ENCODE data around the gene PPP3CA. TPM values are rescaled to one million over a fixed set of nuclear protein-coding genes. Genes with fewer than 3 reads are reported as not detected.

Gene PPP3CA
- total RNA-seq, 1 experiment from 2014 or later: 33.8 TPM

- CTCF ChIA-PET: no interaction called here
- peaks cover 5% of the 10 kb centered on the region for H3K36me3 Mint-ChIP-seq (ENCODE audit: insufficient read depth, unreplicated experiment)
Measured at GRCh38 chr4:101326576-101326975, 20.8 kb downstream of the PPP3CA start.

GRCh38 chr4:101322743-101323142, 24.6 kb downstream of the PPP3CA start:
- Mint-ChIP-seq H3K9me3 (ENCODE audit: unreplicated experiment) (no peaks in the 10 kb centered on the region), H3K27me3 (ENCODE audit: insufficient read depth, unreplicated experiment) (no peaks in the 10 kb centered on the region), H3K4me1 (ENCODE audit: low read depth, unreplicated experiment) (no peaks in the 10 kb centered on the region), H3K4me3 (ENCODE audit: unreplicated experiment) (no peak overlapping the region), H3K27ac (ENCODE audit: unreplicated experiment) (no peak overlapping the region), H3K36me3 (ENCODE audit: insufficient read depth, unreplicated experiment) (peaks cover 5% of the 10 kb centered on the region)
- TF ChIP-seq CTCF (IDR thresholded peaks at IDR 0.05; ENCODE audit: insufficient read depth in 1 of 2, low read depth in 1 of 2, low read length in 1 of 2, severe bottlenecking in 1 of 2, unreplicated experiment in 1 of 2): no peak
- Histone ChIP-seq H3K9me3 (no peaks in the 10 kb centered on the region), H3K27me3 (replicated peaks; ENCODE audit: control insufficient read depth, insufficient read depth, low read length) (no peaks in the 10 kb centered on the region), H3K4me1 (no peaks in the 10 kb centered on the region), H3K4me3 (ENCODE audit: low read depth, low read length) (no peak overlapping the region), H3K36me3 (ENCODE audit: control insufficient read depth, insufficient read depth, low read length) (no peaks in the 10 kb centered on the region)
- POLR2A ChIA-PET: interaction anchor here (0.6 kb wide), 1 partner anchor 327 kb away, joined by 4 read pairs; no protein-coding TSS in a partner anchor
- intact Hi-C loops (cut with micrococcal nuclease; ENCODE audit: unreplicated experiment): no loop called here
- CTCF ChIA-PET: no interaction called here
- no TSS peak for BruUV-seq (replicated peaks)
- DNase-seq: no peak

More at GRCh38 chr4:101326576-101326975, 20.8 kb downstream of the PPP3CA start:
- POLR2A ChIA-PET: no interaction called here
- Histone ChIP-seq H3K27me3 (replicated peaks; ENCODE audit: control insufficient read depth, insufficient read depth, low read length) (no peaks in the 10 kb centered on the region), H3K9me3 (no peaks in the 10 kb centered on the region), H3K4me1 (no peaks in the 10 kb centered on the region), H3K36me3 (ENCODE audit: control insufficient read depth, insufficient read depth, low read length) (no peaks in the 10 kb centered on the region), H3K4me3 (ENCODE audit: low read depth, low read length) (no peak overlapping the region)
- no peaks in the 10 kb centered on the region for H3K9me3 Mint-ChIP-seq (ENCODE audit: unreplicated experiment)
- no peak overlapping the region for H3K27ac Mint-ChIP-seq (ENCODE audit: unreplicated experiment)
- H3K27me3 Mint-ChIP-seq (ENCODE audit: insufficient read depth, unreplicated experiment): no peaks in the 10 kb centered on the region
- intact Hi-C loops (cut with micrococcal nuclease; ENCODE audit: unreplicated experiment): no loop called here
- no peak for TF ChIP-seq CTCF (IDR thresholded peaks at IDR 0.05; ENCODE audit: insufficient read depth in 1 of 2, low read depth in 1 of 2, low read length in 1 of 2, severe bottlenecking in 1 of 2, unreplicated experiment in 1 of 2)
- H3K4me1 Mint-ChIP-seq (ENCODE audit: low read depth, unreplicated experiment): no peaks in the 10 kb centered on the region
- H3K4me3 Mint-ChIP-seq (ENCODE audit: unreplicated experiment): no peak overlapping the region
- no peak for DNase-seq
- BruUV-seq (replicated peaks): no TSS peak

GRCh38 chr4:101321481-101322042, 25.8 kb downstream of the PPP3CA start:
- ChIA-PET POLR2A (no interaction called here), CTCF (interaction anchor here (0.5 kb wide), 1 partner anchor 279 kb away, joined by 3 read pairs; no protein-coding TSS in a partner anchor)
- Histone ChIP-seq H3K9me3 (no peaks in the 10 kb centered on the region), H3K27me3 (replicated peaks; ENCODE audit: control insufficient read depth, insufficient read depth, low read length) (no peaks in the 10 kb centered on the region), H3K36me3 (ENCODE audit: control insufficient read depth, insufficient read depth, low read length) (no peaks in the 10 kb centered on the region), H3K4me1 (no peaks in the 10 kb centered on the region), H3K4me3 (ENCODE audit: low read depth, low read length) (no peak overlapping the region)
- Mint-ChIP-seq H3K36me3 (ENCODE audit: insufficient read depth, unreplicated experiment) (peaks cover 5% of the 10 kb centered on the region), H3K27ac (ENCODE audit: unreplicated experiment) (no peak overlapping the region), H3K4me3 (ENCODE audit: unreplicated experiment) (no peak overlapping the region), H3K4me1 (ENCODE audit: low read depth, unreplicated experiment) (no peaks in the 10 kb centered on the region), H3K9me3 (ENCODE audit: unreplicated experiment) (no peaks in the 10 kb centered on the region), H3K27me3 (ENCODE audit: insufficient read depth, unreplicated experiment) (no peaks in the 10 kb centered on the region)
- BruUV-seq (replicated peaks): no TSS peak
- no peak for DNase-seq
- intact Hi-C loops (cut with micrococcal nuclease; ENCODE audit: unreplicated experiment): no loop called here
- no peak for TF ChIP-seq CTCF (IDR thresholded peaks at IDR 0.05; ENCODE audit: insufficient read depth in 1 of 2, low read depth in 1 of 2, low read length in 1 of 2, severe bottlenecking in 1 of 2, unreplicated experiment in 1 of 2)
